Transverse colon (tissue), 3 donors: ENCODE measurements around the gene VWA3B.

Experiments used
- EP300 ChIP-seq: sonication (generic); formaldehyde crosslinking; IDR thresholded peaks from one replicate; pipeline ENCODE4 v1.6.1; 2017; ENCODE audit warnings: antibody characterized with exemption, low read depth
- POLR2A ChIP-seq: fragments of 450-650 bp; IDR thresholded peaks from one replicate; pipeline ENCODE4 v1.6.1; 2016; ENCODE audit warnings: antibody characterized with exemption, mild to moderate bottlenecking, moderate library complexity
- TF ChIP-seq, protein P1 (sequence below), 5 experiments: fragments of 200-600 bp in 3 of 5; fragments of 450-650 bp in 2 of 5; sonication (generic) in 3 of 5; IDR thresholded peaks; 1 replicate in 2 of 5; 2 replicates in 3 of 5; pipeline ENCODE4 v1.5.1; 2016 to 2017; ENCODE audit warnings: antibody characterized with exemption in 5 of 5, inconsistent platforms in 3 of 5, mild to moderate bottlenecking in 2 of 5, moderate library complexity in 1 of 5

- no peak for TF ChIP-seq EP300
- no peak for TF ChIP-seq POLR2A
- TF ChIP-seq, protein P1, sequence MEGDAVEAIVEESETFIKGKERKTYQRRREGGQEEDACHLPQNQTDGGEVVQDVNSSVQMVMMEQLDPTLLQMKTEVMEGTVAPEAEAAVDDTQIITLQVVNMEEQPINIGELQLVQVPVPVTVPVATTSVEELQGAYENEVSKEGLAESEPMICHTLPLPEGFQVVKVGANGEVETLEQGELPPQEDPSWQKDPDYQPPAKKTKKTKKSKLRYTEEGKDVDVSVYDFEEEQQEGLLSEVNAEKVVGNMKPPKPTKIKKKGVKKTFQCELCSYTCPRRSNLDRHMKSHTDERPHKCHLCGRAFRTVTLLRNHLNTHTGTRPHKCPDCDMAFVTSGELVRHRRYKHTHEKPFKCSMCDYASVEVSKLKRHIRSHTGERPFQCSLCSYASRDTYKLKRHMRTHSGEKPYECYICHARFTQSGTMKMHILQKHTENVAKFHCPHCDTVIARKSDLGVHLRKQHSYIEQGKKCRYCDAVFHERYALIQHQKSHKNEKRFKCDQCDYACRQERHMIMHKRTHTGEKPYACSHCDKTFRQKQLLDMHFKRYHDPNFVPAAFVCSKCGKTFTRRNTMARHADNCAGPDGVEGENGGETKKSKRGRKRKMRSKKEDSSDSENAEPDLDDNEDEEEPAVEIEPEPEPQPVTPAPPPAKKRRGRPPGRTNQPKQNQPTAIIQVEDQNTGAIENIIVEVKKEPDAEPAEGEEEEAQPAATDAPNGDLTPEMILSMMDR (IDR thresholded peaks at IDR 0.05): no peak
Measured at GRCh38 chr2:98060277-98060676, 26.7 kb upstream of the VWA3B start.
